Suprapubic skin (tissue), 3 donors: Measurements from ENCODE around the gene AMY2A.
"Not testable (repeated sequence)": the region's sequence is repeated elsewhere in the genome, so short reads cannot be mapped to it uniquely, and the experiment has no call there.

Experiments used
- EP300 ChIP-seq: sonication (generic); formaldehyde crosslinking; IDR thresholded peaks from one replicate; pipeline ENCODE4 v1.6.1; 2017; ENCODE audit warnings: antibody characterized with exemption
- POLR2A ChIP-seq, 2 donors: fragments of 450-650 bp; IDR thresholded peaks; one replicate each; pipeline ENCODE4 v1.6.1; 2017; ENCODE audit warnings: antibody characterized with exemption in 2 of 2, mild to moderate bottlenecking in 2 of 2, moderate library complexity in 2 of 2
- TF ChIP-seq, protein P1 (sequence below), 2 donors: fragments of 200-600 bp in 1 of 2; fragments of 450-650 bp in 1 of 2; sonication (generic) in 1 of 2; IDR thresholded peaks; one replicate each; pipeline ENCODE4 v1.5.1; 2016 to 2019; ENCODE audit warnings: antibody characterized with exemption in 2 of 2, mild to moderate bottlenecking in 1 of 2, moderate library complexity in 1 of 2

DNA sequence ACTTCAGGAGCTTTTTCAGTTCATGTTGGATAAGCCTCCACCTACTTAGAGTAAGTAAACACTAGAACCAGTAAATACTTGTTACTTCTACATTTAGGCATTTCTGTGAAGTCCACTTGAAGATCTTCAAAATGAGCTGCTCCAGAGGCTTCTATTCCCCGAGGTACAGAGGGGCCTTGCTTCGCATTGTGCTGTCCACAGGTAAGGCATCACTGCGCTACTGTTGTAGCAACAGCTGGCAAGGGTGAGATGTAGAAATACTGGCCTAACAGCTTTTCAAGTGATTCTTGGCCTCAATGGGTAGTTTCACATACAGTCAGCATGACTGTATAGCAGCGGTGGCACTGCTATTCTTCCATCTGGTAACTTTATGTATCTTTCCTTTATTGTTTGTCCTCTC lies 33.7 kb downstream of the AMY2A start:
- TF ChIP-seq, protein P1, sequence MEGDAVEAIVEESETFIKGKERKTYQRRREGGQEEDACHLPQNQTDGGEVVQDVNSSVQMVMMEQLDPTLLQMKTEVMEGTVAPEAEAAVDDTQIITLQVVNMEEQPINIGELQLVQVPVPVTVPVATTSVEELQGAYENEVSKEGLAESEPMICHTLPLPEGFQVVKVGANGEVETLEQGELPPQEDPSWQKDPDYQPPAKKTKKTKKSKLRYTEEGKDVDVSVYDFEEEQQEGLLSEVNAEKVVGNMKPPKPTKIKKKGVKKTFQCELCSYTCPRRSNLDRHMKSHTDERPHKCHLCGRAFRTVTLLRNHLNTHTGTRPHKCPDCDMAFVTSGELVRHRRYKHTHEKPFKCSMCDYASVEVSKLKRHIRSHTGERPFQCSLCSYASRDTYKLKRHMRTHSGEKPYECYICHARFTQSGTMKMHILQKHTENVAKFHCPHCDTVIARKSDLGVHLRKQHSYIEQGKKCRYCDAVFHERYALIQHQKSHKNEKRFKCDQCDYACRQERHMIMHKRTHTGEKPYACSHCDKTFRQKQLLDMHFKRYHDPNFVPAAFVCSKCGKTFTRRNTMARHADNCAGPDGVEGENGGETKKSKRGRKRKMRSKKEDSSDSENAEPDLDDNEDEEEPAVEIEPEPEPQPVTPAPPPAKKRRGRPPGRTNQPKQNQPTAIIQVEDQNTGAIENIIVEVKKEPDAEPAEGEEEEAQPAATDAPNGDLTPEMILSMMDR (IDR thresholded peaks at IDR 0.05) = not testable (repeated sequence)
- not testable (repeated sequence) for TF ChIP-seq POLR2A (IDR thresholded peaks at IDR 0.05); EP300
